ENCODE measurements around the gene ANKS1A. TPM values are rescaled to one million over a fixed set of nuclear protein-coding genes. Genes with fewer than 3 reads are reported as not detected.

The ANKS1A gene
- total and polyA plus RNA-seq, 2 experiments from 2014 or later = 12.1 to 31.9 TPM

GRCh38 chr6:34940030-34940434, 51.0 kb downstream of the ANKS1A start:
- Mint-ChIP-seq H3K36me3 (ENCODE audit: low read depth) (peaks cover 10% of the 10 kb centered on the region; the same call in 2 of the 3 replicates), H3K4me3 (no peak overlapping the region), H3K9me3 (no peaks in the 10 kb centered on the region), H3K27ac (no peak overlapping the region), H3K27me3 (ENCODE audit: insufficient read depth, low read depth, poor library complexity) (no peaks in the 10 kb centered on the region), H3K4me1 (0 out of 3 replicates have a peak, but pooled peaks cover 3% of the 10 kb centered on the region)
- H3K4me3 ChIP-seq = no peak overlapping the region
- no peak overlapping the region for H3K4me2 ChIP-seq
- H3K9me2 ChIP-seq (ENCODE audit: insufficient read depth) = no peaks in the 10 kb centered on the region
- H4K20me1 ChIP-seq (replicated peaks; ENCODE audit: insufficient read depth) = peaks cover 8% of the 10 kb centered on the region; the same call in 1 of the 2 replicates
- peaks cover 53% of the 10 kb centered on the region for H3K79me2 ChIP-seq (replicated peaks; ENCODE audit: insufficient read depth)
- ATAC-seq (no peak), DNase-seq (ENCODE audit: low spot score) (no peak)
- H3K27ac ChIP-seq (ENCODE audit: low read depth) = no peak overlapping the region
- H3K4me1 ChIP-seq (ENCODE audit: insufficient read depth) = no peaks in the 10 kb centered on the region
- H3K36me3 ChIP-seq (ENCODE audit: insufficient read depth) = no peaks in the 10 kb centered on the region
- no peak for TF ChIP-seq ZNF462 (CRISPR knock-in tag; IDR thresholded peaks at IDR 0.05)
- no peak for TF ChIP-seq CTCF (conservative IDR thresholded peaks at IDR 0.05; ENCODE audit: low read depth in 2 of 2)
- no peak for TF ChIP-seq EZH2phosphoT487 (IDR thresholded peaks at IDR 0.05; ENCODE audit: unreplicated experiment)
- no peak for TF ChIP-seq NANOG (IDR thresholded peaks at IDR 0.05; ENCODE audit: borderline replicate concordance)
- no peak for TF ChIP-seq STAT1 (IDR thresholded peaks at IDR 0.05; ENCODE audit: unreplicated experiment)
- TF ChIP-seq REST (IDR thresholded peaks at IDR 0.05; ENCODE audit: unreplicated experiment) = no peak
- no peak for TF ChIP-seq ZNF114 (CRISPR knock-in tag; IDR thresholded peaks at IDR 0.05)
- no peaks in the 10 kb centered on the region for H3F3A ChIP-seq (replicated peaks; ENCODE audit: low read depth)
- H2AFZ ChIP-seq = no peak overlapping the region
- no peaks in the 10 kb centered on the region for H3K27me3 ChIP-seq (ENCODE audit: insufficient read depth)

Data from GM23338 (cell line).